Measurements from ENCODE around the gene SLC5A1. TPM values are rescaled to one million over a fixed set of nuclear protein-coding genes. Genes with fewer than 3 reads are reported as not detected.

The SLC5A1 gene
- total RNA-seq, 4 donors from 2014 or later = 0.16 to 1.2 TPM; not detected in 2

DNA sequence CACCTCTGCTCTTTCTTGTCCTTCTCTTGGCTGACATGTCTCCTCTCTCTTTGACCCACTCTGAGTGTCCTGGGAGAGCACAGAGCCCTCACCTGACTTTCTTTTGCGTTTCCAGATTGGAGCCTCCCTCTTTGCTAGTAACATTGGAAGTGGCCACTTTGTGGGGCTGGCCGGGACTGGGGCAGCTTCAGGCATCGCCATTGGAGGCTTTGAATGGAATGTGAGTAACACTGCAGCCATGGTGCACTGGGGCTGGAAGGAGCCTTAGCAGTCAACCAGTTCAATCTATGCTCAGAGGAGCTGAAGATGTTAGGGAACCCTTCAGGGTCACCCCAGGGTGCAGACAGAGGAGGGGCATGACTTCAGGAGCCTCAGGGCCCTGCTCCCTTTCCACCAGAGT, 23.8 kb downstream of the SLC5A1 start:
- WGBS, 2 donors (ENCODE audit: low coverage in 1 of 2) = no CpG with 5 or more reads among the region's 3 CpGs
- no peak for TF ChIP-seq POLR2A (IDR thresholded peaks at IDR 0.05)
- TF ChIP-seq EP300 (IDR thresholded peaks at IDR 0.05) = no peak
- no peak for TF ChIP-seq POLR2AphosphoS5 (IDR thresholded peaks at IDR 0.05)
- no peak for ATAC-seq

DNA sequence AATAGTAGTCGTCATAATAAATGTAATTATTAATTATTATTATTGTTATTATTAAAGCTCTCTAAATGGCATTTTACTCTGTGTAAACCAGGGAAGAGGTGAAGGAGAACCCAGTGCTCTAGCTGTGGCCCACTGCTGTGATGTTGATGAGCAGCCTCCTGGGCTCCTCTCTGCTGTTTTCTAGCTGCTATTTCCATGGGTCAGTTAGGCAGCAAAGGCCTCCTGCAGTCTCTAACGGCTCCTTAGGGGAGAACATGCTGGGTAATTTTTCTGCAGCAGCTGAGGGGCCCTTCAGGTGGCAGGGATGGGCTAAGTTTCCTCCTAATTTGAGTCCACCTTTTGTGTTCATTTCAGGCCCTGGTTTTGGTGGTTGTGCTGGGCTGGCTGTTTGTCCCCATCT, 24.6 kb downstream of the SLC5A1 start:
- Histone ChIP-seq H3K9me3 (peaks cover 0 to 4% (median 0%) of the 10 kb centered on the region in 3 donors), H3K4me1 (no peaks in the 10 kb centered on the region), H3K27ac (no peak overlapping the region), H3K36me3 (no peaks in the 10 kb centered on the region), H3K27me3 (peaks cover 29% of the 10 kb centered on the region), H3K4me3 (no peak overlapping the region)
- no peak for ATAC-seq
- 43% methylated on average over 1 to 2 of the region's 2 CpGs for WGBS, 2 donors (ENCODE audit: low coverage in 1 of 2)
- no peak for TF ChIP-seq POLR2AphosphoS5 (IDR thresholded peaks at IDR 0.05)
- TF ChIP-seq POLR2A (IDR thresholded peaks at IDR 0.05) = no peak
- TF ChIP-seq, protein P1, sequence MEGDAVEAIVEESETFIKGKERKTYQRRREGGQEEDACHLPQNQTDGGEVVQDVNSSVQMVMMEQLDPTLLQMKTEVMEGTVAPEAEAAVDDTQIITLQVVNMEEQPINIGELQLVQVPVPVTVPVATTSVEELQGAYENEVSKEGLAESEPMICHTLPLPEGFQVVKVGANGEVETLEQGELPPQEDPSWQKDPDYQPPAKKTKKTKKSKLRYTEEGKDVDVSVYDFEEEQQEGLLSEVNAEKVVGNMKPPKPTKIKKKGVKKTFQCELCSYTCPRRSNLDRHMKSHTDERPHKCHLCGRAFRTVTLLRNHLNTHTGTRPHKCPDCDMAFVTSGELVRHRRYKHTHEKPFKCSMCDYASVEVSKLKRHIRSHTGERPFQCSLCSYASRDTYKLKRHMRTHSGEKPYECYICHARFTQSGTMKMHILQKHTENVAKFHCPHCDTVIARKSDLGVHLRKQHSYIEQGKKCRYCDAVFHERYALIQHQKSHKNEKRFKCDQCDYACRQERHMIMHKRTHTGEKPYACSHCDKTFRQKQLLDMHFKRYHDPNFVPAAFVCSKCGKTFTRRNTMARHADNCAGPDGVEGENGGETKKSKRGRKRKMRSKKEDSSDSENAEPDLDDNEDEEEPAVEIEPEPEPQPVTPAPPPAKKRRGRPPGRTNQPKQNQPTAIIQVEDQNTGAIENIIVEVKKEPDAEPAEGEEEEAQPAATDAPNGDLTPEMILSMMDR (IDR thresholded peaks at IDR 0.05) = no peak
- TF ChIP-seq EP300 (IDR thresholded peaks at IDR 0.05) = no peak

More for the DNA sequence above, 23.8 kb downstream of the SLC5A1 start:
- no peaks in the 10 kb centered on the region for H3K4me1 ChIP-seq
- peaks cover 0 to 8% (median 0%) of the 10 kb centered on the region in 3 donors for H3K9me3 ChIP-seq
- no peak overlapping the region for H3K4me3 ChIP-seq
- peaks cover 28% of the 10 kb centered on the region for H3K27me3 ChIP-seq
- H3K27ac ChIP-seq = no peak overlapping the region
- no peaks in the 10 kb centered on the region for H3K36me3 ChIP-seq

DNA sequence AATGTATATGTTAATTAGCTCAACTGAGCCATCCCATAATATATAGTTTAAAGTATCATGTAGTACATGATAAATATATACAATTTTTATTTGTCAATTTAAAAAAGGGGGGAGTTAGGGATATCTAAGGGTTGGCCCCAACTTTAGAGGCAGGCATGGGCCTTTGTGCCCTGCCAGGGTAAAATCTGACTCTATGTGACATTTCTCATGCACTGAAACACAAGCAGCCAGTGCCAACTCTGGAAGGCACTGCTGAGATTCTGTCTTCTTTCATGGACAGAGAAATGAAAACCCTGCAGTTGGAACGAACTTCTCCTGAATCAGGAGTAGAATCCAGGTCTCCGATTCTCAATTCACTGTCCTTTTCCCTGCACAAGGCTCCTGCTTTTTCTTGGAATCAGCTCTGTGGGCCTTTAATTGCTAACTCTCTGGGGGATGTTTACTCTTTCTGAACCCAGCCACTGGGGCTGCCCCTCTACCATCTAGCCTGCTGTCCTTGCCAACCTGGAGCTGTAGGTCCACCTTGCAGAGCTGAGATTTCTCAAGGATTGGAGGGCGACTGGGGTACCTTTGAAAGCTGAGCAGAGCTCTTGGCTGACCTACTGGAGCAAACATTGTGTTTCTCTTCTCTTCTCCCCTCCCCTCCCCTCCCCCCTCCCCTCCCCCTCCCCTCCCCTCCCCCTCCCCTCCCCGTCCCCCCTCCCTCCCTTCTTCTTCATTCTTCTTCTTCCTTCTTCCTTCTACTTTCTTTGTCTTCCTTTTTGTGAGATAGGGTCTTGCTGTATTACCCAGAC, 26.7 kb downstream of the SLC5A1 start:
- no peak for ATAC-seq
- peaks cover 48% of the 10 kb centered on the region for H3K27me3 ChIP-seq
- H3K4me1 ChIP-seq = no peaks in the 10 kb centered on the region
- no peak overlapping the region for H3K27ac ChIP-seq
- H3K4me3 ChIP-seq = no peak overlapping the region
- 45 to 81% methylated on average over 2 to 4 of the region's 4 CpGs for WGBS, 2 donors (ENCODE audit: low coverage in 1 of 2)
- H3K9me3 ChIP-seq = no peaks in the 10 kb centered on the region
- no peak for TF ChIP-seq POLR2AphosphoS5 (IDR thresholded peaks at IDR 0.05)
- TF ChIP-seq, protein P1 (IDR thresholded peaks at IDR 0.05) = no peak
- TF ChIP-seq POLR2A (IDR thresholded peaks at IDR 0.05) = no peak
- no peak for TF ChIP-seq EP300 (IDR thresholded peaks at IDR 0.05)
- no peaks in the 10 kb centered on the region for H3K36me3 ChIP-seq

DNA sequence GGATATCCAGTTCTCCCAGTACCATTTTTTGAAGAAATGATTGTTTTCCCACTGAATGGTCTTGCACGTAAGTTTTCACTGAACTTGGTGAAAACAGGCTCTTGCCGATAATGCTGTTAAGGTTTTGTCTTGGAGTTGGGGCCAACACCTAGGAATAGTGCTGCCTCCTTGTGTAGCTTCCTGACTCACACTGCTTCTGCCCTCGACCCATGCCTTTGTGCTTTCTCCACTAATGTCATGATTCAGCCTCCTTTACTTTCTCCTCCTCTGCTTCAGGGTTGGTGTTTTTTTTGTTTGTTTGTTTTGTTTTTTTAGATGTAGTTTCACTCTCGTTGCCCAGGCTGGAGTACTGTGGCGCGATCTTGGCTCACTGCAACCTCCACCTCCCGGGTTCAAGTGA, 30.2 kb downstream of the SLC5A1 start:
- no peaks in the 10 kb centered on the region for H3K9me3 ChIP-seq
- H3K4me3 ChIP-seq = no peak overlapping the region
- H3K4me1 ChIP-seq = no peaks in the 10 kb centered on the region
- ATAC-seq = no peak
- H3K36me3 ChIP-seq = no peaks in the 10 kb centered on the region
- no peak overlapping the region for H3K27ac ChIP-seq
- 77 to 83% methylated on average over 3 to 7 of the region's 7 CpGs for whole genome bisulfite sequencing, 2 donors (ENCODE audit: low coverage in 1 of 2)
- peaks cover 35% of the 10 kb centered on the region for H3K27me3 ChIP-seq
- no peak for TF ChIP-seq POLR2A (IDR thresholded peaks at IDR 0.05)
- TF ChIP-seq POLR2AphosphoS5 (IDR thresholded peaks at IDR 0.05) = no peak

DNA sequence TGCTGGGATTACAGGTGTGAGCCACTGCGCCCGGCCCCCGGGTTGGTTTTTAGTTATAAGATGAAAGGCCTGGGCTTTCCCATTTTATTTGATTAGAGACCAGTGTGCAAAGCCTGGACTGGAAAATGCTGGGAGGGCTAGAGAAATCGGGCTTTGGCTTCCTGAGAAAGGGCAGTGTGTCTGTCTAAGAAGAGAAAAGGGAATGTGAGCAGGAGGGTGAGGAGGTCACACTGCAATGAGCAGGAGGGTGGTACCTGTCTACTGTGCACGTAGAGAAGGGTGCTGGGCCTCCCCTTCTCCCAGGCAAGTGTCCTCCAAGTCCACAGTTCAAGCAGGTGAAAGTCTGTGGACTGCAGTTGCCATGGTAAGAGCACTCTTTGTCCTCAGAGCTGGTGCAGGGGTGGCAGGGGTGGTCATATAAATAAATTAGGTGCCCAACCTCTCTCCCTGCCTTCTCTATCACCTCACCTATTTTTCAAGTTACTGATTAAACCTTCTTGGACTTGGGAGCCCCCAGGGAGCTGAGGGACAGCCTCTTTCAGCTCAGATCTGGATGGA, 30.8 kb downstream of the SLC5A1 start:
- H3K27ac ChIP-seq = no peak overlapping the region
- H3K9me3 ChIP-seq = no peaks in the 10 kb centered on the region
- no peaks in the 10 kb centered on the region for H3K36me3 ChIP-seq
- peaks cover 32% of the 10 kb centered on the region for H3K27me3 ChIP-seq
- no peak for ATAC-seq
- 85% methylated on average over 5 of the region's 5 CpGs; no CpG with 5 or more reads in 1 of the 2 donors for WGBS, 2 donors (ENCODE audit: low coverage in 1 of 2)
- no peaks in the 10 kb centered on the region for H3K4me1 ChIP-seq
- TF ChIP-seq POLR2A (IDR thresholded peaks at IDR 0.05) (no peak), EP300 (IDR thresholded peaks at IDR 0.05) (no peak)
- TF ChIP-seq, protein P1 (IDR thresholded peaks at IDR 0.05) = no peak
- H3K4me3 ChIP-seq = no peak overlapping the region

All from gastroesophageal sphincter (tissue), 4 donors.